A549 (cell line): ENCODE data around the gene SGSM2. TPM values are rescaled to one million over a fixed set of nuclear protein-coding genes. Genes with fewer than 3 reads are reported as not detected.

ENCODE experiments used
- ATAC-seq, 2 experiments: fragments of 200-7000 bp in 1 of 2; fragments of >200 bp in 1 of 2; cut with Nextera tagmentation in 1 of 2; cut with Tn5 transposase in 1 of 2; 3 replicates each; pipeline versions ENCODE4 v1.8.0 to v1.9.1; 2018 to 2020; ENCODE audit warnings: mild to moderate bottlenecking in 1 of 2, moderate library complexity in 1 of 2
- CTCF ChIA-PET: fragments of 300-600 bp; sonication (Branson Sonifier 250); formaldehyde crosslinking; extraction: SDS; loops from one replicate; lab custom pipeline; 2021; ENCODE audit warnings: antibody characterized with exemption, inconsistent platforms; lab: Yijun Ruan, JAX
- POLR2A ChIA-PET: fragments of 350-600 bp; formaldehyde crosslinking; extraction: SDS; loops from one replicate; lab custom pipeline; 2021; ENCODE audit warnings: antibody characterized with exemption, inconsistent platforms; lab: Yijun Ruan, JAX
- DNase-seq, 2 experiments: peaks; one replicate each; pipeline versions ENCODE4 v3.0.0 to v3.0.0-alpha.2; 2011 to 2016; ENCODE audit warnings: low read depth in 1 of 2, low spot score in 1 of 2
- FAIRE-seq: peaks from 2 replicates; lab custom pipeline; 2011; peaks lifted over from hg19 to GRCh38; lab: Jason Lieb, UNC
- H3K27ac ChIP-seq, 2 experiments: fragments of >200 bp; sonication (Bioruptor Twin); formaldehyde crosslinking; 3 replicates each; pipeline ENCODE4 v1.5.1; 2016 to 2017
- H3K4me1 ChIP-seq: fragments of >200 bp; sonication (Bioruptor Twin); formaldehyde crosslinking; 3 replicates; pipeline ENCODE4 v1.6.1; 2016
- H3K4me2 ChIP-seq: fragments of >200 bp; sonication (Bioruptor Twin); formaldehyde crosslinking; 3 replicates; pipeline ENCODE4 v1.6.1; 2016
- H3K4me3 ChIP-seq: fragments of >200 bp; sonication (Bioruptor Twin); formaldehyde crosslinking; 3 replicates; pipeline ENCODE4 v1.5.1; 2016
- H3K9me3 ChIP-seq: fragments of >200 bp; sonication (Bioruptor Twin); formaldehyde crosslinking; 3 replicates; pipeline ENCODE4 v1.6.1; 2016
- ATOH8 ChIP-seq: fragments of 250-450 bp; sonication (Bioruptor Pico); IDR thresholded peaks from 2 replicates; pipeline ENCODE4 v1.5.0; 2020; ENCODE audit warnings: low read depth, mild to moderate bottlenecking, moderate library complexity
- BHLHE40 ChIP-seq: IDR thresholded peaks from 2 replicates; pipeline ENCODE4 v1.6.1; 2012; ENCODE audit warnings: low read depth, low read length, inconsistent platforms
- CBX8 ChIP-seq: fragments of 200-600 bp; sonication (generic); IDR thresholded peaks from 2 replicates; pipeline ENCODE4 v1.6.1; 2016
- CHD2 ChIP-seq: fragments of 150-350 bp; IDR thresholded peaks from 2 replicates; pipeline ENCODE4 v1.6.1; 2014; ENCODE audit warnings: low read length; ENCODE audit not compliant: partially characterized antibody
- FOSB ChIP-seq: fragments of 250-450 bp; sonication (Bioruptor Pico); IDR thresholded peaks from 2 replicates; pipeline ENCODE4 v1.5.0; 2020; ENCODE audit warnings: mild to moderate bottlenecking, moderate library complexity
- FOSL2 ChIP-seq, 2 experiments: fragments of 450-650 bp in 1 of 2; fragments of >200 bp in 1 of 2; sonication (Bioruptor Twin) in 1 of 2; formaldehyde crosslinking; IDR thresholded peaks; 2 replicates each; pipeline versions ENCODE4 v1.5.0 to v1.6.1; 2016 to 2020; ENCODE audit warnings: mild to moderate bottlenecking in 1 of 2, moderate library complexity in 1 of 2
- FOXS1 ChIP-seq: fragments of 250-450 bp; sonication (Bioruptor Pico); IDR thresholded peaks from 2 replicates; pipeline ENCODE4 v1.5.0; 2020; ENCODE audit warnings: mild to moderate bottlenecking, moderate library complexity
- GATA3 ChIP-seq: IDR thresholded peaks from 2 replicates; pipeline ENCODE4 v1.6.1; 2012; ENCODE audit warnings: borderline replicate concordance
- HDAC2 ChIP-seq: fragments of 200-600 bp; sonication (generic); IDR thresholded peaks from 2 replicates; pipeline ENCODE4 v1.6.1; 2016
- HES2 ChIP-seq: fragments of >200 bp; sonication (Bioruptor Twin); formaldehyde crosslinking; IDR thresholded peaks from 2 replicates; pipeline ENCODE4 v1.6.1; 2016
- HEYL ChIP-seq: fragments of 250-450 bp; sonication (Bioruptor Pico); IDR thresholded peaks from 2 replicates; pipeline ENCODE4 v1.8.0; 2021; ENCODE audit warnings: mild to moderate bottlenecking, moderate library complexity
- HMGXB4 ChIP-seq: fragments of 250-450 bp; sonication (Bioruptor Pico); IDR thresholded peaks from 2 replicates; pipeline ENCODE4 v1.5.0; 2021; ENCODE audit warnings: mild to moderate bottlenecking, moderate library complexity, borderline replicate concordance
- HOXB13 ChIP-seq: fragments of 250-450 bp; sonication (Bioruptor Pico); IDR thresholded peaks from 2 replicates; pipeline ENCODE4 v1.5.0; 2020; ENCODE audit warnings: low read depth, mild to moderate bottlenecking, moderate library complexity
- KDM1A ChIP-seq: fragments of 200-600 bp; sonication (generic); IDR thresholded peaks from 2 replicates; pipeline ENCODE4 v1.6.1; 2016; ENCODE audit warnings: low read depth, mild to moderate bottlenecking
- NR3C1 ChIP-seq: fragments of >200 bp; sonication (Bioruptor Twin); formaldehyde crosslinking; IDR thresholded peaks from 3 replicates; pipeline ENCODE4 v1.6.1; 2017
- POLR2A ChIP-seq: IDR thresholded peaks from 2 replicates; pipeline ENCODE4 v1.6.1; 2012; ENCODE audit warnings: mild to moderate bottlenecking, low read length
- POLR2AphosphoS2 ChIP-seq: conservative IDR thresholded peaks from 2 replicates; pipeline ENCODE4 v1.6.1; 2012; ENCODE audit warnings: low read length, improper control_type of control experiment, inconsistent platforms
- RCOR1 ChIP-seq: fragments of 150-350 bp; IDR thresholded peaks from 2 replicates; pipeline ENCODE4 v1.6.1; 2014; ENCODE audit warnings: antibody characterized with exemption, low read length, low read depth
- RNF2 ChIP-seq: fragments of 200-600 bp; sonication (generic); IDR thresholded peaks from 2 replicates; pipeline ENCODE4 v1.6.1; 2016; ENCODE audit warnings: low read depth, mild to moderate bottlenecking, antibody characterized with exemption, moderate library complexity, borderline replicate concordance
- SMC3 ChIP-seq: fragments of >200 bp; sonication (Bioruptor Twin); formaldehyde crosslinking; IDR thresholded peaks from 3 replicates; pipeline ENCODE4 v1.6.1; 2018; ENCODE audit warnings: inconsistent platforms
- SREBF2 ChIP-seq: fragments of 450-650 bp; IDR thresholded peaks from 2 replicates; pipeline ENCODE4 v1.6.1; 2014; ENCODE audit warnings: mild to moderate bottlenecking, moderate library complexity
- ZFP36 ChIP-seq: fragments of 450-650 bp; IDR thresholded peaks from 2 replicates; pipeline ENCODE4 v1.6.1; 2014; ENCODE audit warnings: borderline replicate concordance; ENCODE audit not compliant: partially characterized antibody
- ZNF302 ChIP-seq: fragments of 250-450 bp; sonication (Bioruptor Pico); IDR thresholded peaks from 2 replicates; pipeline ENCODE4 v1.9.0; 2021; ENCODE audit warnings: inconsistent platforms, mild to moderate bottlenecking, moderate library complexity
- ZSCAN20 ChIP-seq: fragments of 250-450 bp; sonication (Bioruptor Pico); IDR thresholded peaks from 2 replicates; pipeline ENCODE4 v1.8.0; 2022; ENCODE audit warnings: mild to moderate bottlenecking, moderate library complexity
- WGBS: methylation state at CpG from one replicate; pipeline ENCODE4 v1.1.6; 2017; ENCODE audit errors: missing lambda C conversion rate; 5-methylcytosine and 5-hydroxymethylcytosine counted together
- polyA plus RNA-seq, 4 experiments: library from polyadenylated mRNA; depleted of rRNA in 3 of 4; stranded (reverse); fragments of >200 nt; fragmentation: RNase III in 1 of 4; extraction: RNeasy Plus Mini Kit Qiagen cat#74134 plus additional on column Dnase treatment in 1 of 4; gene quantifications; 2 replicates in 3 of 4; 3 replicates in 1 of 4; pipeline ENCODE4 v1.2.3, GENCODE V29; 2011 to 2017
- TF ChIP-seq, protein P1 (sequence below): fragments of >200 bp; sonication (Bioruptor Twin); formaldehyde crosslinking; IDR thresholded peaks from 3 replicates; pipeline ENCODE4 v1.6.1; 2016
- TF ChIP-seq, protein P2 (sequence below): IDR thresholded peaks from 2 replicates; pipeline ENCODE4 v1.6.1; 2012; ENCODE audit warnings: low read depth, borderline replicate concordance
- TF ChIP-seq, protein P3 (sequence below): fragments of 450-650 bp; IDR thresholded peaks from 2 replicates; pipeline ENCODE4 v1.6.1; 2014; ENCODE audit warnings: antibody characterized with exemption

The SGSM2 gene
- polyA plus RNA-seq, 2 of the 4 experiments (the other 2 are of a cell fraction), result 24.9 to 53.3 TPM

DNA sequence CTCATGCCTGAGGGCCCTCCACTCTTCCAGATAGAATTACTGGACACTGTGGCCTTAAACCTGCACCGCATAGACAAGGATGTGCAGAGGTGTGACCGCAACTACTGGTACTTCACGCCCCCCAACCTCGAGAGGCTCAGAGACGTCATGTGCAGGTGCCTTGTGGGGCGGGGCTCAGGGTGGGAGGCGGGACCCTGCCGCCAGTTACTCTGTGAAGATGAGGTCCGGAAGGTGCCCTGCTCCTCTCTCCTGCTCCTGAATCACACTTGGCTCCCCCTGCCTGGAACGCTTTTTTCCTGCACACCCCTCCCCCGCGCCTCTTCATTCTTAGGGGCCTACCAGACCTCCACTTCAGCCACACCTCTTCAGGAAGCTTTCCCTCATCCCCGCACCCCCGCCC is 38.8 kb downstream of the SGSM2 start:
- no peak overlapping the region for H3K4me2 ChIP-seq
- ATAC-seq (no peak), DNase-seq (no peak), FAIRE-seq (no peak)
- 94% methylated on average over 14 of the region's 14 CpGs for WGBS
- TF ChIP-seq ZFP36, result no peak
- TF ChIP-seq CHD2, result no peak
- TF ChIP-seq, protein P1, sequence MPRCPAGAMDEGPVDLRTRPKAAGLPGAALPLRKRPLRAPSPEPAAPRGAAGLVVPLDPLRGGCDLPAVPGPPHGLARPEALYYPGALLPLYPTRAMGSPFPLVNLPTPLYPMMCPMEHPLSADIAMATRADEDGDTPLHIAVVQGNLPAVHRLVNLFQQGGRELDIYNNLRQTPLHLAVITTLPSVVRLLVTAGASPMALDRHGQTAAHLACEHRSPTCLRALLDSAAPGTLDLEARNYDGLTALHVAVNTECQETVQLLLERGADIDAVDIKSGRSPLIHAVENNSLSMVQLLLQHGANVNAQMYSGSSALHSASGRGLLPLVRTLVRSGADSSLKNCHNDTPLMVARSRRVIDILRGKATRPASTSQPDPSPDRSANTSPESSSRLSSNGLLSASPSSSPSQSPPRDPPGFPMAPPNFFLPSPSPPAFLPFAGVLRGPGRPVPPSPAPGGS, result no peak
- TF ChIP-seq RNF2, result no peak
- no peak for TF ChIP-seq KDM1A
- no peak for TF ChIP-seq FOXS1 (CRISPR knock-in tag)
- TF ChIP-seq HMGXB4 (CRISPR knock-in tag), result no peak
- no peak for TF ChIP-seq HEYL
- no peak for TF ChIP-seq ZSCAN20 (CRISPR knock-in tag)
- TF ChIP-seq SMC3, result no peak
- TF ChIP-seq, protein P2, sequence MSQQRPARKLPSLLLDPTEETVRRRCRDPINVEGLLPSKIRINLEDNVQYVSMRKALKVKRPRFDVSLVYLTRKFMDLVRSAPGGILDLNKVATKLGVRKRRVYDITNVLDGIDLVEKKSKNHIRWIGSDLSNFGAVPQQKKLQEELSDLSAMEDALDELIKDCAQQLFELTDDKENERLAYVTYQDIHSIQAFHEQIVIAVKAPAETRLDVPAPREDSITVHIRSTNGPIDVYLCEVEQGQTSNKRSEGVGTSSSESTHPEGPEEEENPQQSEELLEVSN, result no peak
- TF ChIP-seq HOXB13 (CRISPR knock-in tag), result no peak
- no peak for TF ChIP-seq ZNF302 (CRISPR knock-in tag)
- TF ChIP-seq NR3C1, result no peak
- ChIA-PET POLR2A (no interaction called here), CTCF (interaction anchor here (2.6 to 24.9 kb wide), 3 partner anchors 12 to 35 kb away, joined by 9 to 1099 read pairs (median 255); partner anchors contain the start of gene MNT)
- H3K9me3 ChIP-seq, result no peaks in the 10 kb centered on the region
- no peaks in the 10 kb centered on the region for H3K4me1 ChIP-seq
- no peak overlapping the region for H3K4me3 ChIP-seq
- no peak overlapping the region for H3K27ac ChIP-seq

DNA sequence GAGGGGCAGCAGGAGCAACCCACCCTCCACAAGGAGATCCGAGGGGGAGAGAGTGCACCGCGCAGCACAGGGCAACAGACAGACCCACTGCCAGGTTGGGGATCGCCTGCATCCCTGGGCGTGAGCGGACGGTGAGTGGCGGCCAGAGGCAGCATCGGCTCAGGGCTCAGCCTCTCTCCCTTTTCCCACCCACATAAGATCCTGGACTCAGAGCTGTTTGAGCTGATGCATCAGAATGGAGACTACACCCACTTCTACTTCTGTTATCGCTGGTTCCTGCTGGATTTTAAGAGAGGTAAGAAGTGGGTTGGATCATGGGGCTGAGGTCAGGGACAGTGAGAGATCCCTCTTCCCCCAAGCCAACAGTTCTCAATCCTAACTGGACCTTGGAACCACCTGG is 40.4 kb downstream of the SGSM2 start:
- 96% methylated on average over 10 of the region's 10 CpGs for WGBS
- FAIRE-seq (no peak), ATAC-seq (no peak), DNase-seq (no peak)
- 0 out of 2 replicates have a peak, but pooled peaks have one; percentile 69 for TF ChIP-seq POLR2AphosphoS2
- TF ChIP-seq HOXB13 (CRISPR knock-in tag), result no peak
- no peak for TF ChIP-seq POLR2A
- ChIA-PET POLR2A (no interaction called here), CTCF (interaction anchor here (15.0 to 24.9 kb wide), 2 partner anchors 13 to 33 kb away, joined by 255 to 1099 read pairs; partner anchors contain the start of gene MNT)
- Histone ChIP-seq H3K9me3 (no peaks in the 10 kb centered on the region), H3K4me2 (no peak overlapping the region), H3K4me3 (no peak overlapping the region), H3K4me1 (peaks cover under 1% of the 10 kb centered on the region; the same call in 1 of the 3 replicates), H3K27ac (no peak overlapping the region)

GRCh38 chr17:2378905-2379304 is 41.6 kb downstream of the SGSM2 start:
- DNase-seq, result no peak
- FAIRE-seq, result no peak
- Histone ChIP-seq H3K4me3 (no peak overlapping the region), H3K4me1 (peaks cover 5% of the 10 kb centered on the region; the same call in 1 of the 3 replicates), H3K4me2 (no peak overlapping the region), H3K9me3 (no peaks in the 10 kb centered on the region), H3K27ac (no peak overlapping the region)
- TF ChIP-seq KDM1A (no peak), FOSB (CRISPR knock-in tag) (no peak), HDAC2 (no peak), HEYL (no peak), FOXS1 (CRISPR knock-in tag) (no peak), FOSL2 (IDR thresholded peaks at IDR 0.05) (no peak), FOSL2 (CRISPR knock-in tag; IDR thresholded peaks at IDR 0.05) (no peak), RCOR1 (no peak), CHD2 (no peak), ATOH8 (CRISPR knock-in tag) (no peak), CBX8 (no peak), NR3C1 (no peak), BHLHE40 (no peak), HES2 (no peak), POLR2AphosphoS2 (no peak), SREBF2 (no peak), SMC3 (no peak), GATA3 (no peak)
- TF ChIP-seq, protein P3, sequence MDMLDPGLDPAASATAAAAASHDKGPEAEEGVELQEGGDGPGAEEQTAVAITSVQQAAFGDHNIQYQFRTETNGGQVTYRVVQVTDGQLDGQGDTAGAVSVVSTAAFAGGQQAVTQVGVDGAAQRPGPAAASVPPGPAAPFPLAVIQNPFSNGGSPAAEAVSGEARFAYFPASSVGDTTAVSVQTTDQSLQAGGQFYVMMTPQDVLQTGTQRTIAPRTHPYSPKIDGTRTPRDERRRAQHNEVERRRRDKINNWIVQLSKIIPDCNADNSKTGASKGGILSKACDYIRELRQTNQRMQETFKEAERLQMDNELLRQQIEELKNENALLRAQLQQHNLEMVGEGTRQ, result no peak
- TF ChIP-seq, protein P1, result no peak
- ChIA-PET POLR2A (no interaction called here), CTCF (interaction anchor here (0.5 to 24.9 kb wide), 4 partner anchors 15 to 121 kb away, joined by 3 to 1099 read pairs (median 156); partner anchors contain the start of gene MNT)
- ATAC-seq, result no peak
- WGBS, result 94% methylated on average over 11 of the region's 11 CpGs
